ENCODE data around the gene HIVEP2. TPM values are rescaled to one million over a fixed set of nuclear protein-coding genes. Genes with fewer than 3 reads are reported as not detected.

Gene HIVEP2
- total and polyA plus RNA-seq, 2 donors = 7.6 to 17.0 TPM

DNA sequence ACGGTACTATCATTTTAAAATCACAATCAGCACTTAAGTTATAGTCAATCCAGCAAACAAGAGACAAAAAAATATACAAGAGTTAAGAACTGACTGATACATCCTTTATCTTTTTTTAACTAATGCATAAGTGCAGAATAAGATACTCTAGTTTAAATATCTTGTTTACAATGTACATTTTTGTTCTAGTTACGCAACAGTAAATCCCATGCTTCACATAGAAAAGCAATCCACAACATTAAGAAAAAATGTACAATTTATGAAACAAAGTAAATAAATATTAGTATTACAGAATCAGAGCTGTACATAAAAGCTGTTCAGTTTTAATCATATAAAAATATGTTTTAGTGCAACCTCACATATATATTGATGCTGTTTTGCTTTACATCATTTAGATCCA is 192.6 kb downstream of the HIVEP2 start:
- H3K4me1 ChIP-seq (ENCODE audit: insufficient read depth) = no peaks in the 10 kb centered on the region
- no peak overlapping the region for H3K4me3 ChIP-seq (ENCODE audit: low read depth, low read length)
- no peak for DNase-seq (ENCODE audit: extremely low spot score)
- H3K27ac ChIP-seq (ENCODE audit: low read depth) = no peak overlapping the region
- H3K36me3 ChIP-seq (ENCODE audit: insufficient read depth) = no peaks in the 10 kb centered on the region
- WGBS = 93% methylated on average over 2 of the region's 2 CpGs

DNA sequence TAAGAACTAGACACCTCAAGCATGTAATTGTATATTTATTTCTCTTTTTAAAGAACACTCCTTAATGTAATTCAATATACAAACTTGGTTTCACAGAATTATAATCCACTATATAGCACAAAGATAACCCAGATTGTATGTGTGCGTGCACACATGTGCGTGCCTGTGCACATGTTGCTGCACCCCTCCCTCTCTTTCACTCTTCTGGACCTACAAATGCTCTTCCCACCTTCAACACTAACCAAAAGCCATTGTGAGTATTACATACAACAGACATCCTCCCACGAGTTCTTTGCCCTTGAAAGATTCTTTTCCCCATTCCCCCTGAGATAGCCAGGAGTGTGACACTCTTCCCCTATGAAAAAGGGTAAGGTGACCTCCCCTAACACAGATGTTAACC is 193.5 kb downstream of the HIVEP2 start:
- Histone ChIP-seq H3K36me3 (ENCODE audit: insufficient read depth) (no peaks in the 10 kb centered on the region), H3K4me3 (ENCODE audit: low read depth, low read length) (no peak overlapping the region), H3K27ac (ENCODE audit: low read depth) (no peak overlapping the region), H3K4me1 (ENCODE audit: insufficient read depth) (no peaks in the 10 kb centered on the region)
- DNase-seq (ENCODE audit: extremely low spot score) = no peak
- WGBS = 79% methylated on average over 3 of the region's 3 CpGs

- Histone ChIP-seq H3K4me3 (ENCODE audit: low read depth, low read length) (no peak overlapping the region), H3K27ac (ENCODE audit: low read depth) (no peak overlapping the region), H3K36me3 (ENCODE audit: insufficient read depth) (no peaks in the 10 kb centered on the region), H3K4me1 (ENCODE audit: insufficient read depth) (no peaks in the 10 kb centered on the region)
- 95% methylated on average over 1 of the region's 1 CpG for WGBS
- no peak for DNase-seq (ENCODE audit: extremely low spot score)
Measured at GRCh38 chr6:142750998-142751397, 194.0 kb downstream of the HIVEP2 start.

GRCh38 chr6:142749556-142749955 is 195.4 kb downstream of the HIVEP2 start:
- Histone ChIP-seq H3K36me3 (ENCODE audit: insufficient read depth) (no peaks in the 10 kb centered on the region), H3K27ac (ENCODE audit: low read depth) (no peak overlapping the region), H3K4me1 (ENCODE audit: insufficient read depth) (no peaks in the 10 kb centered on the region), H3K4me3 (ENCODE audit: low read depth, low read length) (no peak overlapping the region)
- WGBS = 74% methylated on average over 3 of the region's 3 CpGs
- DNase-seq (ENCODE audit: extremely low spot score) = no peak

DNA sequence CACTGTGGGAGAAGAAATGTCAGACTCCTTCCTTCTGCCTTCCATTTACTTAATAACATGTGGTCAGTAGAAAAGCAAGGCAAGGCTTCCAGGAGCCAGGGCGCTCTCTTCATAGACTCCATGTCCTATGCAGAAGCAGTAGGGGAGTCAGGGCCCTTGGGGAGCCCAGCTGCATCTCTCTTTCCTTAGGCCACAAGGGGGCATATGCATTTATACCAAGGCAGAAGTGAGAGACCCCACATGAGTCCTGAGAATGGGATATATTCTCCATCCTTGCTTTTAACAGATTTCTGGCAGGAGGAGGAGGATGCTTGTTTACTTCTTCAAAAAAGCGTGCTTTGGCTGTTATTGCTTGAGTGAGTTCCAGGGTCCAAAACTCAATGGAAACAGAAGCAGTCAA is 198.5 kb downstream of the HIVEP2 start:
- H3K36me3 ChIP-seq (ENCODE audit: insufficient read depth) = no peaks in the 10 kb centered on the region
- no peak overlapping the region for H3K4me3 ChIP-seq (ENCODE audit: low read depth, low read length)
- no peak overlapping the region for H3K27ac ChIP-seq (ENCODE audit: low read depth)
- no peaks in the 10 kb centered on the region for H3K4me1 ChIP-seq (ENCODE audit: insufficient read depth)
- 88% methylated on average over 2 of the region's 2 CpGs for WGBS
- no peak for DNase-seq (ENCODE audit: extremely low spot score)

DNA sequence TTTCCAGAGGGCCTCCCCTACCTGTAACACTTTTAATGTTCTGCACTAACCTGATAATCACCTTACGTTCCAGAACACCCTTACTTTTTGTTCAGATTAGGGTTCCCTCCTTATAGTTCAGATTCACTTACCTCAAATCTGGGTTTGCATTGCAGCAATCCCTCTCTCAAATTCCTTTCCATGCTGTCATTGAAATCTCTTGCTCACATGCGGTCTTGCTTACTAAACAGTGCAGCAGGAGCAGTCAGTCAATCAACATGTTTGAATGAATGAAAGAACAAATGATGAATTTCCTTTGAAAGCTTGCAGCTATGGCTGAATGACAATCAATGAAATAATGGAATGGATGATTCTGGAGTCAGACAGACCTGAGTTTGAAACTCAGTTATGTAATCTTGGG is 200.1 kb downstream of the HIVEP2 start:
- no peaks in the 10 kb centered on the region for H3K36me3 ChIP-seq (ENCODE audit: insufficient read depth)
- 93% methylated on average over 2 of the region's 2 CpGs for WGBS
- no peak overlapping the region for H3K27ac ChIP-seq (ENCODE audit: low read depth)
- H3K4me3 ChIP-seq (ENCODE audit: low read depth, low read length) = no peak overlapping the region
- DNase-seq (ENCODE audit: extremely low spot score) = no peak
- no peaks in the 10 kb centered on the region for H3K4me1 ChIP-seq (ENCODE audit: insufficient read depth)

DNA sequence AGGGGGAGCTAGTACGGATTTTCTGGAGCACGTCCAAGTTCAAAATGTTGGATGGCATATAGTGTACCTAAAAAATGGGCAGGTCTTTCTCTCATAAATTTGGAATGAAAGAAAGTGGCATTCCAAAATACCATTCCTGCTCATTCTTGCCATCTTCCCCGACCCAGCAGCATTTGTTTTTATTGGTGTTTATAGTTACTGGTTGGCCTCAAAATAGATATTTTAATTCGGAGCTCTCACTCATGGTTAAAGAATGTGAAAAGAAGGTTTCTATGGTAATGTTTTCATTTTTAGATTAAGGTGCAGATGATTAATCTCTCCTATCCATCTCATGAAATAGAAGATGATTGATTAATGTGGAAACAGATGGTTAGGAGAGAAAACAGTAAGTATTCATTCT is 204.5 kb downstream of the HIVEP2 start:
- no peaks in the 10 kb centered on the region for H3K36me3 ChIP-seq (ENCODE audit: insufficient read depth)
- WGBS = 58% methylated on average over 4 of the region's 4 CpGs
- H3K27ac ChIP-seq (ENCODE audit: low read depth) = no peak overlapping the region
- no peak overlapping the region for H3K4me3 ChIP-seq (ENCODE audit: low read depth, low read length)
- H3K4me1 ChIP-seq (ENCODE audit: insufficient read depth) = no peaks in the 10 kb centered on the region
- no peak for DNase-seq (ENCODE audit: extremely low spot score)

DNA sequence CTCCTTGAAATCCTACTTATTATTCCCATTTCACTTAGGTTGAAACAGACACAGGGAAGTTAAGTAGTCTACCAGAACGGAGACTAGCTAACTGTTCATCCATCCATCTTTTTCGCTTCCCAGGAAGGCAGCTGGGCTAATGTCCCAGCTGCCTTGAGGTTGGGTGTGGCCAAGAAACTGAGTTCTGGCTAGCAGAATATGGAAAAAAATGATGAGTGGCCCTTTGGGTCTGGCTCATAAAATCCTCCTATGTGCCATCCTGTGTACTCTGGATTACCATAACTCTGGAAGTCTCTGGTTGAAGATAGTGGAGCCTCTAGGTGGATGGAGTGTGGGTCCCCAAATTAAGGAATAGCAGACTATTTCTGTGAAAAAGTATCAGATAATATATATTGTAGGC is 206.2 kb downstream of the HIVEP2 start:
- H3K4me1 ChIP-seq (ENCODE audit: insufficient read depth) = no peaks in the 10 kb centered on the region
- no peak for DNase-seq (ENCODE audit: extremely low spot score)
- 72% methylated on average over 2 of the region's 2 CpGs for WGBS
- H3K4me3 ChIP-seq (ENCODE audit: low read depth, low read length) = no peak overlapping the region
- H3K27ac ChIP-seq (ENCODE audit: low read depth) = no peak overlapping the region
- H3K36me3 ChIP-seq (ENCODE audit: insufficient read depth) = no peaks in the 10 kb centered on the region

- Histone ChIP-seq H3K4me3 (ENCODE audit: low read depth, low read length) (no peak overlapping the region), H3K36me3 (ENCODE audit: insufficient read depth) (no peaks in the 10 kb centered on the region), H3K27ac (ENCODE audit: low read depth) (no peak overlapping the region), H3K4me1 (ENCODE audit: insufficient read depth) (no peaks in the 10 kb centered on the region)
- no peak for DNase-seq (ENCODE audit: extremely low spot score)
- 89% methylated on average over 4 of the region's 4 CpGs for WGBS
Measured at GRCh38 chr6:142738035-142738396, 207.0 kb downstream of the HIVEP2 start.

DNA sequence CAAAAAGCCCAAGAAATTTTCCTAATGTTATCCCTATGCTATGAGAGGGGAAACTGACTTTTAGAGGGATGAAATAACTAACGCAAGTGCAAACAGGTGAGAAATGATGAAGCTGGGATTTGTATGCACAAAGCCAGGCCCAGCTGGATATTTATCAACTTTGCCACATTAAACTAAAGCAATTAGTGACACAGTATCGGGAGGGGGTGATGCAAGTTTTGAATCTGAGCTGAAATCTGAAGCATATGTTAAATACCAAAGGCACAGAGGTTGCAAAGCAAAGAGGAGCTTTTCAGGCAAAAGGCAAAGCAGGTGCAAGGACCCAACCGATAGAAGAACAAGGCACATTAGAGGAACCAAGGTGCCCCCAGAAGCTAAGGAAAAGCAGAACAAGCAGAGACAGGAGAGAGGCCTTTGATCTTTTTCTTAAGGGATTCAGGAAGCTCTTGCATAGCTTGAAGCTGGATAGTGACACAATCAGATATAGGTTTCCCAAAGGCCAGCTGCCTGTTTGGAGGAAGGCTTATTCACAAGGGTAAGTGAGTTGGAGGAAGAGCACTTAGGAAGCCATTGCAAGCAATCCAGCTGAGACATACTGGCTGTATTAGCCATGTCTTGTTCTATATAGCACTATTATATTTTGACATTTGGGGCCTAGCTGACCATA is 207.5 kb downstream of the HIVEP2 start:
- Histone ChIP-seq H3K36me3 (ENCODE audit: insufficient read depth) (no peaks in the 10 kb centered on the region), H3K4me1 (ENCODE audit: insufficient read depth) (no peaks in the 10 kb centered on the region), H3K27ac (ENCODE audit: low read depth) (no peak overlapping the region), H3K4me3 (ENCODE audit: low read depth, low read length) (no peak overlapping the region)
- WGBS = 87% methylated on average over 3 of the region's 3 CpGs
- DNase-seq (ENCODE audit: extremely low spot score) = no peak

DNA sequence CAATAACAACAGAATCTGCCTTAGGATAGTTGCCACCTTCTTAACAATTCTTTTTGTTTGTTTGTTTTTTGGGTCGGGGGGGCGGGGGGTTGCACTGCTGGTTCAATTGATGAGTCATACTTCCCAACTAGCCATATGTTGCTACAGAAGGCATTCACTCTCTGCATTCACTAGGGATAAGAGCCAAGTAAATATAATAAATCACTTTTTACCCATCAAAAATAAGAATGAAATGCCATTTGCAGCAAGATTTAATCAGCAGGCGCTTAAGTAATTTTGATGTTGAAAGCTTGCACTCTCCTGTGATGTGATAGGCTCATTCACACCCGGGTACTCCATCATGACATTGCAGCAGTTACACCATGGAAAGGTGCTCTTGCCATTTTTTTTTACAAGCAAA is 209.8 kb downstream of the HIVEP2 start:
- DNase-seq (ENCODE audit: extremely low spot score) = no peak
- H3K4me3 ChIP-seq (ENCODE audit: low read depth, low read length) = no peak overlapping the region
- H3K27ac ChIP-seq (ENCODE audit: low read depth) = no peak overlapping the region
- H3K4me1 ChIP-seq (ENCODE audit: insufficient read depth) = no peaks in the 10 kb centered on the region
- 65% methylated on average over 4 of the region's 4 CpGs for WGBS
- no peaks in the 10 kb centered on the region for H3K36me3 ChIP-seq (ENCODE audit: insufficient read depth)

DNA sequence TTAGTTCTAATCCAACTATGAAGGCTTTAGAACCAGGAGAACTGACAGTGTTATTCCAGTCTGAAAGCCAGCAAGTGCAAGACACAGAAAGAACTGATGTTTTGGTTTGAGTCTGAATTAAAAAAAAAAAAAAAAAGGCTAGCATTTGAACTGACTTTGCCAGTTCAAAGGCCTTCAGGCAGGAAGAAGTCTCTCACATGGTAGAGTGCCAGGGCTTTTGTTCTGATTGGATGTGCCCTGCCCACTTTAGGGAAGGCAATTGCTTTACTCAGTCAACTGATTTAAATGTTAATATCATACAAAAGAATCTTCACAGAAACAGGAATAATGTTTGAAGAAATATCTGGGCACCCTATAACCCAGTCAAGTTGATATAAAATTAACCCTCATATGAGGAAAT is 212.2 kb downstream of the HIVEP2 start:
- no peak for DNase-seq (ENCODE audit: extremely low spot score)
- Histone ChIP-seq H3K4me1 (ENCODE audit: insufficient read depth) (no peaks in the 10 kb centered on the region), H3K36me3 (ENCODE audit: insufficient read depth) (no peaks in the 10 kb centered on the region), H3K4me3 (ENCODE audit: low read depth, low read length) (no peak overlapping the region), H3K27ac (ENCODE audit: low read depth) (no peak overlapping the region)

- H3K27ac ChIP-seq (ENCODE audit: low read depth) = no peak overlapping the region
- no peak for DNase-seq (ENCODE audit: extremely low spot score)
- H3K36me3 ChIP-seq (ENCODE audit: insufficient read depth) = no peaks in the 10 kb centered on the region
- H3K4me1 ChIP-seq (ENCODE audit: insufficient read depth) = no peaks in the 10 kb centered on the region
- no peak overlapping the region for H3K4me3 ChIP-seq (ENCODE audit: low read depth, low read length)
- WGBS = 95% methylated on average over 5 of the region's 5 CpGs
Measured at GRCh38 chr6:142731611-142732010, 213.4 kb downstream of the HIVEP2 start.

DNA sequence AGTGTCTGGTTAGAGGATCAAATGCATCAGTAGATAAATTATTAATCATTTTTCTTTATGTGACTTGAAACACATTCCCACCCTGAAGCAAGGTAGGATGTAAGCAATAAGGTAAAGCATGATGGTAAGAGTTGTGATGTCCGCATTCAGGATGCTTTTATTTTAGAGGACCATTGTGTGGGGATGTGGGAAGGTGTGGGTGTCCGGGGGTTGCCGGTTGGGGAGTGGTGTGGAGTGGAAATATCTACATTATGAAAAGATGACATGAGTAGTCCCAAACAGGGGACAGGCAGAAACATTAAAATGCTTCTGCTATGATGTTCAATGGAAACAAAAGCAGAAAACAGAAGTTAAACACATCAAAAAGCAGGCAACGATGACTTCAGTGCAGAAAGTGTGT is 215.4 kb downstream of the HIVEP2 start:
- WGBS = 62% methylated on average over 4 of the region's 4 CpGs
- no peak overlapping the region for H3K27ac ChIP-seq (ENCODE audit: low read depth)
- H3K4me1 ChIP-seq (ENCODE audit: insufficient read depth) = no peaks in the 10 kb centered on the region
- no peak overlapping the region for H3K4me3 ChIP-seq (ENCODE audit: low read depth, low read length)
- H3K36me3 ChIP-seq (ENCODE audit: insufficient read depth) = no peaks in the 10 kb centered on the region
- no peak for DNase-seq (ENCODE audit: extremely low spot score)

DNA sequence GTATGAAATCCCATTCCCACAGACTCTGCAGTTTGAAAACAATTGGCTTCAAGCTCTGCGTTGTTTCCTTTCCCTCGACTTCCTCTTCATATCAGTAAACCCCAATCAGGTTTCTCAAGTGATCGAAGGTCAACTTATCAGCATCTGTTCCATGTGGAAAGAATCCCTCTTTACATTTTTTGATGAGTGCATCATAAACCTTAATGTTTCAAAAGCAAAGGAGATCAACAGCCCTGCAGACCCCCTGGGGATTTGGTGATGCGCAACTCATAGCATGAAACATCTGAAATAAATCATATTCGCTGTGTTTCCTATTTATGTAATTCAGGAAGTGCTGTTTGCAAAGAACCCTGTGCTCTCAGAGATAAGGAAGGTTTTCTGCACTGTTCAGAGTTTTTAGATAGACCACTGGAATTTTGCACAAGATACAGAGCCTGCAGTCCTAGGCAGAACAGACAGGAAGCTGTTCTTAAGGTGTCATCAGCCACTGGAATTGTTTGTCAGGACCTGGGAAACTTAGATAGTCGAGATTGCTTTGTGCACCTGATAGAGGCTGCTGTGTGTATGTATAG is 216.0 kb downstream of the HIVEP2 start:
- WGBS = 22% methylated on average over 6 of the region's 6 CpGs
- Histone ChIP-seq H3K4me1 (ENCODE audit: insufficient read depth) (no peaks in the 10 kb centered on the region), H3K36me3 (ENCODE audit: insufficient read depth) (no peaks in the 10 kb centered on the region), H3K27ac (ENCODE audit: low read depth) (no peak overlapping the region), H3K4me3 (ENCODE audit: low read depth, low read length) (no peak overlapping the region)
- no peak for DNase-seq (ENCODE audit: extremely low spot score)

Data from urinary bladder (tissue), 4 donors.